Measurements from ENCODE around the gene JAK1.
"Not testable (repeated sequence)": the region's sequence is repeated elsewhere in the genome, so short reads cannot be mapped to it uniquely, and the experiment has no call there.

Gene JAK1

DNA sequence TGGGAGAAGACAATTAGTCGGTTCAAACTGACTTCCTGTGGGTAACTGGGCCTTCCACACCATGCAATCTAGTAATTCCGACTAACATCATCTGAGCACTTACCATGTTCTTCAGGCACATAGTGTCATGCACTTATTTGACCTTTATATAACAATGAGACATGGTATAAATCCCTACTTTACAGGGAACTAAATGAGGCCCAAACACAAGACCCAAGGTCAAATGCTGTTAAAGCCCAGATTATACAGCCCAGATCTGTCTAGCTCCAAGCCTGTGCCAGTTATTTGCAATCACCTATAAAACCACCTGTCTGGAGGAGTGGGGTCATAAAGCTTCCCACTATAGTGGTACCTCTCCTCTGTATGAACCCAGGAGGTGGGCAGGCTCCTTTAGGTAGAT is 40.8 kb downstream of the JAK1 start:
- in situ Hi-C loops (cut with HindIII; ENCODE audit: low sequenced_read_pairs): loop anchor here (5.0 kb wide), 1 partner anchor 62 kb away; no protein-coding TSS in a partner anchor

GRCh38 chr1:64923294-64923718 is 43.0 kb downstream of the JAK1 start:
- in situ Hi-C loops (cut with HindIII; ENCODE audit: low sequenced_read_pairs): no loop called here

- in situ Hi-C loops (cut with HindIII; ENCODE audit: low sequenced_read_pairs): no loop called here
Measured at GRCh38 chr1:64922336-64922735, 44.0 kb downstream of the JAK1 start.

DNA sequence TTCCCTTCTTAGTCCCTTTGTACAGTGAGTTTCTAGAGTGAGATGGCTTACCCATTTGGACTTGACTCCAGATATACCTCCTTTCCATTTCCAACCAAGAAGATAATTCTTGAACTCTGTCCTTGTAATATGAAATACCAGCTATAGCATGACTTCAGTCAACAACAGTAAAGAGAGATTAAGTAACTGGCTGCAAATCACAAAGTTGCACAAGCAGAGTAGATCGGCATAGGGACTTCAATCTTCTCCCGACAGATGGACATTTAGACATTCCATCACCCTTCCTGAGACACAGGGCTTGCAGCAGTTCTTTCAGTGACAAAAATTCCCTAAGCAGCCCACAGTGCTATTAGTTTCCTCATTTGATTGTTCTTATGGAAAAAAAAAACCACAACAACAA is 44.6 kb downstream of the JAK1 start:
- in situ Hi-C loops (cut with HindIII; ENCODE audit: low sequenced_read_pairs): no loop called here

DNA sequence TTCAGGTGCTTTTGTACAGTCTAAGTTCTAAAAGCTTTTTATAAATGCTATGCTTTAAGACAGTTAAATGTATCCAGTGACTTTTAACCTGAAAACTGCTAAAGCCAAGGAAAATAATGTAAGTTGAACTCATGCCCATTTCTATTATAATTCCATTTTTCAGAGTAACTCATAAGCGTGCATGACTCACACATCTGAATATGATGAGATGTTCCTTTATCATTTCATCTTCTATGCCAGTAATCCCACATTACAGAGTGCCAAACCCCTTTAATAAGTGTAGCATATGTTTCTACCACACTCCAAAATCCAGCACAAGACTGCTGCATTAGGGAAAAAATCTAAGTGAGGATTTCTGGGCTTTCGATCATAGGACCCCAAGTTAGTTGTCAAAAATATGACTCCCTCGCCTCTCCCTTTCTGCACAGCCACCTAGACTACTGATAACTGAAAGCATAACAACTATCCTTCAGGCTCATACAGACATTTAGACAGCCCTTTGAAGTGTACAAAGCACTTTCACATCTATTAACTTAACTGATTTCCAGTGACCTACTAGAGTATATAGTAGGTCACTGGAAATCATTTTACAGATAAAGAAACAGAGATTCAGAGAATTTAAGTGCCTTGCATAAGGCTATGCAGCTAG is 45.3 kb downstream of the JAK1 start:
- in situ Hi-C loops (cut with HindIII; ENCODE audit: low sequenced_read_pairs): no loop called here

- in situ Hi-C loops (cut with HindIII; ENCODE audit: low sequenced_read_pairs): not testable (repeated sequence)
Measured at GRCh38 chr1:64919120-64919519, 47.2 kb downstream of the JAK1 start.

DNA sequence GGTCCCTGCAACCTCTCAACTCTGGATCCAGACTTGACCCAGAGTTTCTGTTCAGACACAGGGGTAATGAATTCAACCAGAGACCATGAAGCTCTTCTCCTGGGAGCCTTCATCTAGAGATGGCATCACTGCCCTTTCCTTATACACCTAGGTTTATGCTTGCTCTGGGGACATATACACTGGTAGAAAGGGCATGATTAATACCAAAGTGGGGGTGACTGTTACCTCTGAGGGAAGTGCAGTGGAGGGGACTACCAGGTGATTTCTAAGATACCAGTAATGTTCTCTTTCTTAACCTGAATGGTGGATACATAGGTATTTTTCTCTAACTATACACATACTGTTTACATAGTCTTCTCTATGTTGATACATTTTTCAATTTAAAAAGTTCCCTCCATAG is 48.4 kb downstream of the JAK1 start:
- in situ Hi-C loops (cut with HindIII; ENCODE audit: low sequenced_read_pairs): no loop called here

GRCh38 chr1:64917328-64917861 is 49.0 kb downstream of the JAK1 start:
- in situ Hi-C loops (cut with HindIII; ENCODE audit: low sequenced_read_pairs): no loop called here

DNA sequence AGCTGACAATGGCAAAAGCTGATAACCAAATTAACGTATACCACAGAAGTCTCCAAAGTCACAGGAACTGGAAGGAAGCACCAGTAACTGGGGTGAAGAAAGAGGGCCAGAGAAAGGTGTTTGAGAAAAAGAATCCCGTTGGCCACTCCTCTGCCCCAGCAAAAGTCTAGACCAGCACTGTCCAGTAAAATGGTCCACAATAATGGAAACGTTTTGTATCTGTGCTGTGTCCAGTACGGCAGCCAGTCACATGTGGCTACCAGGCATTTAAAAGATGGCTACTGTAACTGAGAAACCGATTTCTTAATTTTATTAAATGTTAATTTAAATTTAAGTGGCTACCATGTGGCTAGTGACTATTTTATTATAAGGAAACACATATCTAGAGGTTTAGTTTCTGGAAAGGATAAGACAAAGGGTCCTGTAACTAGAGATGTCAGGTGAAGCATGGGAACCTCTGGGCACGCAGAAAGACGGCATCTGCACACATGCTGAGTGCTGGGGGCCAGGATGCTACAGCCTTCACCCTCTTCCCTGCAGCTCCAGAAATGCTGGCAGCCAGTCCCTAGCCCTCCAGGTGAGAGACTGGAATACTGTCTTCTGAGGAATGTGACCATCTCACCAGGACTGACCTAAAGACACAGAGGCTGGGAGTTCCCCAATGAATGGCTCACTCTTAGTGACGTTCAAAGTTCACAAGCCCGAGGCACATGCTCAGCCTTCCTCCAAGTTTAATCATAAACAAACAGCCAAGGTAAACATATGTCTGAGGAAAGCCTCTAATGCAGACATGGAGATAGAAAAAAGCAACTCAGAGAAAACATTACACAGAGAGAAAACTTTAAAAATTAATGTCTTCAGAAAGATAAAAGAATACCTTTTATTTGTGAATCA is 50.7 kb downstream of the JAK1 start:
- in situ Hi-C loops (cut with HindIII; ENCODE audit: low sequenced_read_pairs): no loop called here

GRCh38 chr1:64913361-64914015 is 52.9 kb downstream of the JAK1 start:
- in situ Hi-C loops (cut with HindIII; ENCODE audit: low sequenced_read_pairs): no loop called here

- in situ Hi-C loops (cut with HindIII; ENCODE audit: low sequenced_read_pairs): no loop called here
Measured at GRCh38 chr1:64912191-64912590, 54.2 kb downstream of the JAK1 start.

- in situ Hi-C loops (cut with HindIII; ENCODE audit: low sequenced_read_pairs): no loop called here
Measured at GRCh38 chr1:64911326-64911725, 55.0 kb downstream of the JAK1 start.

DNA sequence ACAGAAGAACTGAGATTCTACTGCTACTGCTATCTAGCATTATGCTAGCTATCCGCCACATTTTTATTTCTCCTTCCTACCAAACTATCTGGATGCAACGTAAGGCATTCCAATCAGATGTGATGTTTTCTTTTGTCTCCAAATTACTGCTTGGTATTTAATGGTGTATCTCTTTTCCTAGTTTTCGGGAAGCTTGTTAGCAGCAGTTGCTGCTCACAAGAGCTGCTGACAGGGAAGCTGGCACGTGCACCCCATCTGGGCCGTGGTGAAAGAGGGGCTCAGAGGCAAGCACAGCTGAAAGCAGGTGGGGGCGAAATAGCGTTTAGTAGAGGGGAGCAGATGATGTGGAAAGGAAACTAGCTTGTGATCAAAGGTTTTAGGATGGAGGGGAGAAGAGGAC is 57.3 kb downstream of the JAK1 start:
- in situ Hi-C loops (cut with HindIII; ENCODE audit: low sequenced_read_pairs): no loop called here

DNA sequence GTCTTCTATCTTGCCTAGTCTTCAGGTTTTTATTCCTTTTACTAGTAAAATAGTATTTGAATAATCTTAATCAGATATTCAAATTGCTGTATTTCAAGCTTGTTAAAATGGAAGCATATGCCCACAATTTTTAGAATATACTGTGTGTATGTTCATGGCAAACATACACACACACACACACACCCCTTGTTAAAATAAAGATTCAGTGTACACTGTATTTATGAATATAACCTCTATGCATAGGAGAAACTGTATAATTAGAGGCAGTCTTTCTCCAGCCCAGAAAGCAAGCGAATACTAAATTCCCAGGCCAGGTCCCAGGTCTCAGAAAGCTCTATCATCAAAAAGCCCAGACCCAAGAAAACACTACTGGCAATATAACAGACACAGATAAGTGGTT is 57.8 kb downstream of the JAK1 start:
- in situ Hi-C loops (cut with HindIII; ENCODE audit: low sequenced_read_pairs): no loop called here

GRCh38 chr1:64906447-64906846 is 59.9 kb downstream of the JAK1 start:
- in situ Hi-C loops (cut with HindIII; ENCODE audit: low sequenced_read_pairs): no loop called here

DNA sequence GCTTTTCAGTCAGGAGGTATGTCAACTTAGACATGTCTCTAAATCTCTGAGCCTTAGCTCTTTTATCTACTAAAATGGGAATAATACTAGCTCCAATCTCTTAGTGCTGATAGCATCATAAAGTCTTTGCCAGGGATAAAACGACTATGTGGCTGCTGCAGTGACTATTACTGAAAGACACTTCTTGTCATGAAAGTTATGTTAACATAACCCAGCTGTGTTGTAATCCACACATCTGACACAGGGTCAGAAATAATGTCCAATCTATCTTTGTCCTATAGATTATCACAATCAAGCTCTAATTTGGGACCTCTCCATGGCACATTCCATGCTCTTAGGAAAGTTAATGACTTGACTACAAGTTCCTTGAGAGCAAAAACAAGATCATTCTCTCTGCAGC is 62.8 kb downstream of the JAK1 start:
- in situ Hi-C loops (cut with HindIII; ENCODE audit: low sequenced_read_pairs): no loop called here

GRCh38 chr1:64901663-64902062 is 64.7 kb downstream of the JAK1 start:
- in situ Hi-C loops (cut with HindIII; ENCODE audit: low sequenced_read_pairs): no loop called here

DNA sequence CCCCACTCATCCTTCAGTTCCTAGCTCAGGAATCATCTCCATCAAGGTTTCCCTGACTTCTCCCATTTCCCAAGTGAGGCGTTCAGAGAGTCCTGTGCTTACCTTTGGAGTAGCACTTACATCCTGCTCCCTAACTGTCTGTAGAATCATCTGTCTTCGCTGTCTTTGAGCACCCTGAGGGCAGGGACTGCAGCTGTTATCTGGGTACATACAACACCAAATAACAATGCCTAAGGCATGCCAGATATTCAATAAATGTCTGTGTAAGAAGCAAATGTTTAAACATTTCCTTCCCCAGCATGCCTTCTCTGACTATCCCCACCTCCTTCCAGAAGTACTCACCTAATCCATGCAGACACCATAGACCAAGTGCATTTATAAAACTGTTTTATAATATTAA is 65.4 kb downstream of the JAK1 start:
- in situ Hi-C loops (cut with HindIII; ENCODE audit: low sequenced_read_pairs): no loop called here

GRCh38 chr1:64898107-64898861 is 68.1 kb downstream of the JAK1 start:
- in situ Hi-C loops (cut with HindIII; ENCODE audit: low sequenced_read_pairs): no loop called here

- in situ Hi-C loops (cut with HindIII; ENCODE audit: low sequenced_read_pairs): no loop called here
Measured at GRCh38 chr1:64896551-64896950, 69.8 kb downstream of the JAK1 start.

GRCh38 chr1:64895500-64895899 is 70.8 kb downstream of the JAK1 start:
- in situ Hi-C loops (cut with HindIII; ENCODE audit: low sequenced_read_pairs): no loop called here
